WERI-Rb-1 (cell line): ENCODE results near the gene C17orf114.

ENCODE experiments used
- DNase-seq: peaks from one replicate; pipeline ENCODE4 v3.0.0-alpha.2; 2020
- H3K27ac ChIP-seq: fragments of 250-450 bp; sonication (Bioruptor Pico); 2 replicates; pipeline ENCODE4 v1.5.1; 2020; ENCODE audit warnings: mild to moderate bottlenecking, moderate library complexity
- H3K27me3 ChIP-seq: fragments of 250-450 bp; sonication (Bioruptor Pico); 2 replicates; pipeline ENCODE4 v1.5.1; 2021; ENCODE audit warnings: mild to moderate bottlenecking, low read depth, moderate library complexity; ENCODE audit not compliant: insufficient read depth, severe bottlenecking
- H3K36me3 ChIP-seq: fragments of 250-450 bp; sonication (Bioruptor Pico); 2 replicates; pipeline ENCODE4 v1.5.1; 2020; ENCODE audit warnings: mild to moderate bottlenecking, moderate library complexity
- H3K4me3 ChIP-seq: 2 replicates; pipeline ENCODE4 v1.5.1; 2011; ENCODE audit warnings: low read depth, mild to moderate bottlenecking, control low read depth, low read length
- H3K9me3 ChIP-seq: fragments of 250-450 bp; sonication (Bioruptor Pico); 2 replicates; pipeline ENCODE4 v1.5.1; 2021; ENCODE audit warnings: mild to moderate bottlenecking, moderate library complexity; ENCODE audit not compliant: severe bottlenecking
- CTCF ChIP-seq: IDR thresholded peaks from 2 replicates; pipeline ENCODE4 v1.5.1; 2011; ENCODE audit warnings: low read depth, mild to moderate bottlenecking, control low read depth, inconsistent platforms, low read length

Gene C17orf114

DNA sequence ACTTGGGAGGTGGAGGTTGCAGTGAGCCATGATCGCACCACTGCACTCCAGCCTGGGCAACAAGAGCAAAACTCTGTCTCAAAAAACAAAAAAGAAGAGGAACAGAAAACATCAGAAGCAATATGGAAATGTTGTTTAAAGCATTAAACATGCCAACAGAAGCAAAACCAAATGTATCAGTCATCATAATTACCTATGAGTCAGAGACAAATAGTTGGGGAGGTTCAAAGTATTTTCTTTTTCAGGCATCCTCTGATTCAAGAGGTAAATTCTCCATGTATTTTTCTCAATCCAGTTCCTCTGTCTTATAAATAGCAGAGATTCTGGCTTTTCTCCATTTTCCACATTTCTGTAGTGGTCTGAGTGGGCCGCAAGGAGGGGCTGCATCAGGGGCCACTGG lies 32.5 kb downstream of the C17orf114 start:
- no peak for DNase-seq
- H3K36me3 ChIP-seq = no peaks in the 10 kb centered on the region
- no peaks in the 10 kb centered on the region for H3K9me3 ChIP-seq
- no peak for TF ChIP-seq CTCF
- H3K27me3 ChIP-seq = no peaks in the 10 kb centered on the region
- H3K27ac ChIP-seq = no peak overlapping the region
- H3K4me3 ChIP-seq = no peak overlapping the region

DNA sequence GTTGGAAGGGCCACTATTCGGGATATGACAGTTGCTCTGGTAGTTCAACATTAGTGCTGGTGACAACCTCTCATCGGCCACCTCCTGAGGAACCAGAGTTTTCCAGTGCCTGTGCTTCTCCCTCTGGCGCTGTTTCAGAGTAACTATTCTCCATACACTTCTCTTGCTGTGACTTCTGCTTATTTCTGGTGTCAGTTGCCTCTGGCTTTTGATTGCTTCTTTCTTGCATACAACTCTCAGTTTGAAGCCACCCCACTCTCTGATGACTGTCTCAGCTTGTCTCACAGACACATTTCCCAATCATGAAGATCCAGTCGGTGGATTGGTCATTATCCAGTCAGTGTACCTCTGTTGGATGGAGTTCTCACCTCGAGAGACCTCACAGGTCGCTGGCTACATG lies 33.8 kb downstream of the C17orf114 start:
- Histone ChIP-seq H3K4me3 (no peak overlapping the region), H3K27ac (no peak overlapping the region), H3K9me3 (no peaks in the 10 kb centered on the region), H3K36me3 (no peaks in the 10 kb centered on the region), H3K27me3 (no peaks in the 10 kb centered on the region)
- TF ChIP-seq CTCF = no peak
- no peak for DNase-seq

DNA sequence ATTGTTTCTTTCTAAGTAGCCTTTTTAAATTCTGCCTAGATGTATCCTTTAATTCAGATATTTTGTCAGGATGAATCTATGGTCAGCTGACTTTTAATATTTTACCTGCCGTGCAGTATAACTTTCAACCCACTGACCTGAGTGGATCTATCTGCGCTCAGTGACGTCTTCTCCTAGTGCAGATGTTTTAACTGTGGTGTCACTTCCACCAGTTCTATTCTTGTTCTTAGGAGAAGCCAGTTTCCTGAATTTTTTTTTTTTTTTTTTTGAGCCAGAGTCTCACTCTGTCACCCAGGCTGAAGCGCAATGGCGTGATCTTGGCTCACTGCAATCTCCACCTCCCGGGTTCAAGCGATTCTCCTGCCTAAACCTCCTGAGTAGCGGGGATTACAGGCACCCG lies 35.4 kb downstream of the C17orf114 start:
- Histone ChIP-seq H3K27me3 (no peaks in the 10 kb centered on the region), H3K9me3 (no peaks in the 10 kb centered on the region), H3K4me3 (no peak overlapping the region), H3K27ac (no peak overlapping the region), H3K36me3 (no peaks in the 10 kb centered on the region)
- TF ChIP-seq CTCF = no peak
- DNase-seq = no peak

DNA sequence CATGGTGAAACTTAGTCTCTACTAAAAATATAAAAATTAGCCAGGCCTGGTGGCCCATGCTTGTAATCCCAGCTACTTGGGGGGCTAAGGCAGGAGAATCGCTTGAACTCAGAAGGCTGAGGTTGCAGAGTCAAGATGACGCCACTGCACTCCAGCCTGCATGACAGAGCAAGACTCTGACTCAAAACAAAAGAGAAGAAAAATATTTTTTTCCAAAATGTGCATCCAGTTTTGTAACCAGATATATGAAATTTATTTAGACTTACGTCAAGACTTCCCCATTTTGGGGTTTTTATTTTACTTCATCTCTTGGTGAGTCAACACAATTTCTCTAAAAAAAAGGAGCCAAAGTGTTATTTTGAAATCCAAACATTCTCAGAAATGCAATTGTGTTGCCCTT lies 35.9 kb downstream of the C17orf114 start:
- Histone ChIP-seq H3K4me3 (no peak overlapping the region), H3K27ac (no peak overlapping the region), H3K9me3 (no peaks in the 10 kb centered on the region), H3K27me3 (no peaks in the 10 kb centered on the region), H3K36me3 (no peaks in the 10 kb centered on the region)
- DNase-seq = no peak
- no peak for TF ChIP-seq CTCF

GRCh38 chr17:4764595-4764994 lies 37.5 kb downstream of the C17orf114 start:
- DNase-seq = no peak
- no peak for TF ChIP-seq CTCF
- no peak overlapping the region for H3K27ac ChIP-seq
- H3K36me3 ChIP-seq = no peaks in the 10 kb centered on the region
- H3K4me3 ChIP-seq = no peak overlapping the region
- H3K9me3 ChIP-seq = no peaks in the 10 kb centered on the region
- H3K27me3 ChIP-seq = no peaks in the 10 kb centered on the region

DNA sequence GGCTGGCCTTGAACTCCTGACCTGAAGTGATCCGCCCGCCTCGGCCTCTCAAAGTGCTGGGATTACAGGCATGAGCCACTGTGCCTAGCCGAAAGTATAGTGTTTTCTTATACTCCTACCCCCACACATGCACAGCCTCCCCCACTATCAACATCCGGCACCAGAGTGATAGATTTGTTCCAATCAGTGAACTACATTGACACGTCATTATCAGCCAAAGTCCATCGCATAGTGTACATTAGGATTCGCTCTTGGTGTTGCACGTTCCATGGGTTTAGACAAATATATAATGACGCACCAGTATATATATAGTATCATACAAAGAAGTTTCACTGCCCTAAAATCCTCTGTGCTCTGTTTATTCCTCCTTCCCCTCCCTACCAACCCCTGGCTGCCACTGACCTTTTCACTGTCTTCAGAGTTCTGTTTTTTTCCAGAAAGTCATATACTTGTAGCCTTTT lies 42.3 kb downstream of the C17orf114 start:
- H3K9me3 ChIP-seq = no peaks in the 10 kb centered on the region
- TF ChIP-seq CTCF = no peak
- DNase-seq = no peak
- H3K36me3 ChIP-seq = no peaks in the 10 kb centered on the region
- H3K27ac ChIP-seq = no peak overlapping the region
- H3K4me3 ChIP-seq = no peak overlapping the region
- no peaks in the 10 kb centered on the region for H3K27me3 ChIP-seq
